Mesendoderm (in vitro differentiated cells): ENCODE data around the gene FBXO10.

Experiments
- DNase-seq: peaks from one replicate; pipeline ENCODE4 v3.0.0; 2013
- H2AK5ac ChIP-seq: 2 replicates; pipeline ENCODE4 v1.6.1; 2013; ENCODE audit warnings: low read length, inconsistent platforms
- H2BK120ac ChIP-seq: 2 replicates; pipeline ENCODE4 v1.6.1; 2013; ENCODE audit warnings: low read depth, mild to moderate bottlenecking, low read length, moderate library complexity, mixed read lengths
- H2BK15ac ChIP-seq: replicated peaks from 2 replicates; pipeline ENCODE4 v1.6.1; 2013; ENCODE audit warnings: low read depth, mild to moderate bottlenecking, moderate library complexity
- H2BK5ac ChIP-seq: 2 replicates; pipeline ENCODE4 v1.6.1; 2013; ENCODE audit warnings: low read length, inconsistent platforms
- H3K18ac ChIP-seq: 2 replicates; pipeline ENCODE4 v1.6.1; 2013; ENCODE audit warnings: mild to moderate bottlenecking, low read length, mixed read lengths
- H3K23ac ChIP-seq: one replicate; pipeline ENCODE4 v1.6.1; 2013; ENCODE audit warnings: low read length
- H3K27ac ChIP-seq: 2 replicates; pipeline ENCODE4 v1.5.1; 2013; ENCODE audit warnings: low read depth, mild to moderate bottlenecking, inconsistent platforms, low read length, moderate library complexity
- H3K27me3 ChIP-seq: 2 replicates; pipeline ENCODE4 v1.6.1; 2013; ENCODE audit warnings: low read length, control low read depth, mild to moderate bottlenecking, inconsistent platforms; ENCODE audit not compliant: insufficient read depth, poor library complexity
- H3K36me3 ChIP-seq: 2 replicates; pipeline ENCODE4 v1.6.1; 2013; ENCODE audit warnings: low read length, inconsistent platforms; ENCODE audit not compliant: control insufficient read depth, insufficient read depth
- H3K4ac ChIP-seq: one replicate; pipeline ENCODE4 v1.6.1; 2013; ENCODE audit warnings: low read depth, mild to moderate bottlenecking, low read length, moderate library complexity
- H3K4me1 ChIP-seq: 2 replicates; pipeline ENCODE4 v1.6.1; 2013; ENCODE audit warnings: low read depth, low read length, inconsistent platforms; ENCODE audit not compliant: control insufficient read depth
- H3K4me2 ChIP-seq: 2 replicates; pipeline ENCODE4 v1.6.1; 2013; ENCODE audit warnings: low read length
- H3K4me3 ChIP-seq: 2 replicates; pipeline ENCODE4 v1.5.1; 2013; ENCODE audit warnings: mild to moderate bottlenecking, low read length
- H3K56ac ChIP-seq: one replicate; pipeline ENCODE4 v1.6.1; 2013; ENCODE audit warnings: low read length
- H3K79me1 ChIP-seq: 2 replicates; pipeline ENCODE4 v1.6.1; 2013; ENCODE audit warnings: low read length, inconsistent platforms
- H3K79me2 ChIP-seq: 2 replicates; pipeline ENCODE4 v1.6.1; 2013; ENCODE audit warnings: mild to moderate bottlenecking, low read length; ENCODE audit not compliant: control insufficient read depth, insufficient read depth
- H3K9ac ChIP-seq: 2 replicates; pipeline ENCODE4 v1.6.1; 2013; ENCODE audit warnings: low read length, inconsistent platforms
- H4K5ac ChIP-seq: one replicate; pipeline ENCODE4 v1.6.1; 2013; ENCODE audit warnings: low read length
- H4K8ac ChIP-seq: one replicate; pipeline ENCODE4 v1.6.1; 2013; ENCODE audit warnings: low read depth, mild to moderate bottlenecking, control low read depth, low read length, moderate library complexity
- WGBS: extraction: QIAGEN DNeasy Blood & Tissue Kit; methylation state at CpG from one replicate; pipeline ENCODE4 v1.1.7; 2013; ENCODE audit warnings: low lambda C conversion rate, missing lambda C conversion rate; ENCODE audit not compliant: insufficient coverage; ENCODE audit errors: extremely low coverage; 5-methylcytosine and 5-hydroxymethylcytosine counted together

The FBXO10 gene

GRCh38 chr9:37555786-37556185 lies 20.4 kb downstream of the FBXO10 start:
- H3K27ac ChIP-seq: no peak overlapping the region
- no peak overlapping the region for H3K4ac ChIP-seq
- H3K56ac ChIP-seq: no peak overlapping the region
- no peak overlapping the region for H3K9ac ChIP-seq
- H3K23ac ChIP-seq: no peak overlapping the region
- no peak overlapping the region for H4K8ac ChIP-seq
- H3K18ac ChIP-seq: no peak overlapping the region
- H3K4me2 ChIP-seq: no peak overlapping the region
- no peaks in the 10 kb centered on the region for H3K79me1 ChIP-seq
- H3K27me3 ChIP-seq: no peaks in the 10 kb centered on the region
- no peaks in the 10 kb centered on the region for H3K36me3 ChIP-seq
- H2AK5ac ChIP-seq: no peak overlapping the region
- no peaks in the 10 kb centered on the region for H3K79me2 ChIP-seq
- no peaks in the 10 kb centered on the region for H3K4me1 ChIP-seq
- no peak overlapping the region for H2BK120ac ChIP-seq
- no peak for DNase-seq
- H2BK15ac ChIP-seq: no peak overlapping the region
- H4K5ac ChIP-seq: no peak overlapping the region
- H3K4me3 ChIP-seq: no peak overlapping the region
- no peak overlapping the region for H2BK5ac ChIP-seq

DNA sequence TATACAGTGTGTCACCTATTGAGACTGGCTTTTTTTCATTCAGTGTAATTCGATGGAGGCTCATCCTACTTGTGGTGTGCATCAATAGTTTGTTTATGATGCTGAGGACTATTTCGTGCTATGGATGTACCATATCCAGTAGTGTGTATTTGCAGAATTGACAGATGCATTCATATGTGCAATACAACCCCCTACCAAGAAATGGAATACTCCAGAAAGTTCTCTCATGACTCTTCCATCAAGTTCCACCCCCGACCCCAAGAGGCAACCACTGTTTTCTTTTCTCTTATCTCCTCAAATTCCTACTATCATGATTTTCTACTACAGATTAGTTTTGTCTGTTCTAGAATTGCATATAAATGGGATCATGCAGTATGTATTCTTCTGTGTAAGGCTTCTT lies 21.9 kb downstream of the FBXO10 start:
- Histone ChIP-seq H3K4me2 (no peak overlapping the region), H3K56ac (no peak overlapping the region), H3K4ac (no peak overlapping the region), H3K23ac (no peak overlapping the region), H2BK120ac (no peak overlapping the region), H3K27ac (no peak overlapping the region), H2BK15ac (no peak overlapping the region), H3K36me3 (no peaks in the 10 kb centered on the region), H2AK5ac (no peak overlapping the region), H4K8ac (no peak overlapping the region), H3K18ac (no peak overlapping the region), H3K79me1 (no peaks in the 10 kb centered on the region), H2BK5ac (no peak overlapping the region), H3K4me3 (no peak overlapping the region), H4K5ac (no peak overlapping the region), H3K79me2 (no peaks in the 10 kb centered on the region), H3K9ac (no peak overlapping the region), H3K27me3 (no peaks in the 10 kb centered on the region), H3K4me1 (no peaks in the 10 kb centered on the region)
- WGBS: no CpG with 5 or more reads among the region's 3 CpGs
- DNase-seq: no peak

DNA sequence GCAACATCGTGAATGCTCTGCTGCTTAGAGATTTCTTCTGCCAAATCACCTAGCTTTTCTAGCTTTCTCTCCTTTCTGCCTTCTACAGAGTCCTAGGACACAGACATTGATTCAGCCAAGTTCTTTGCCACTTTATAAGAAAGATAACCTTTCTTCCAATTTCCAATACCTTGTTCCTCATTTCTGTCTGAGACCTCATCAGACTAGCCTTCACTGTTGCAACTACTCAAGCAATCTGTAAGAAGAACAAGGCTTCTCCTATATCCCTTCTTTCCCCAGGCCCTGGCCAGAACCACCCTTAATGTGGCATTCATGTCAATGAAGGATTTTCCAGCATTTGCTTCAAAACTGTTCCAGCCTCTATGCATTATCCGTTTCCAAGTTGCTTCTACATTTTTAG lies 24.3 kb downstream of the FBXO10 start:
- Histone ChIP-seq H4K8ac (no peak overlapping the region), H3K18ac (no peak overlapping the region), H3K36me3 (no peaks in the 10 kb centered on the region), H4K5ac (no peak overlapping the region), H2AK5ac (no peak overlapping the region), H3K4me1 (no peaks in the 10 kb centered on the region), H3K79me1 (no peaks in the 10 kb centered on the region), H3K27ac (no peak overlapping the region), H2BK15ac (no peak overlapping the region), H3K23ac (no peak overlapping the region), H3K9ac (no peak overlapping the region), H3K27me3 (no peaks in the 10 kb centered on the region), H2BK120ac (no peak overlapping the region), H2BK5ac (no peak overlapping the region), H3K4me2 (no peak overlapping the region), H3K79me2 (no peaks in the 10 kb centered on the region), H3K4me3 (no peak overlapping the region), H3K4ac (no peak overlapping the region), H3K56ac (no peak overlapping the region)
- DNase-seq: no peak
- WGBS: no CpG with 5 or more reads among the region's 2 CpGs

- Histone ChIP-seq H2AK5ac (no peak overlapping the region), H2BK5ac (no peak overlapping the region), H2BK120ac (no peak overlapping the region), H3K56ac (no peak overlapping the region), H3K36me3 (no peaks in the 10 kb centered on the region), H3K9ac (no peak overlapping the region), H3K79me2 (no peaks in the 10 kb centered on the region), H3K79me1 (no peaks in the 10 kb centered on the region), H3K27ac (no peak overlapping the region), H2BK15ac (no peak overlapping the region), H3K18ac (no peak overlapping the region), H3K4me3 (no peak overlapping the region), H3K4me2 (no peak overlapping the region), H3K27me3 (no peaks in the 10 kb centered on the region), H3K23ac (no peak overlapping the region), H3K4me1 (no peaks in the 10 kb centered on the region), H4K8ac (no peak overlapping the region), H4K5ac (no peak overlapping the region), H3K4ac (no peak overlapping the region)
- WGBS: no CpG with 5 or more reads among the region's 3 CpGs
- DNase-seq: no peak
These were observed 24.7 kb downstream of the FBXO10 start for GRCh38 chr9:37551468-37551867.

DNA sequence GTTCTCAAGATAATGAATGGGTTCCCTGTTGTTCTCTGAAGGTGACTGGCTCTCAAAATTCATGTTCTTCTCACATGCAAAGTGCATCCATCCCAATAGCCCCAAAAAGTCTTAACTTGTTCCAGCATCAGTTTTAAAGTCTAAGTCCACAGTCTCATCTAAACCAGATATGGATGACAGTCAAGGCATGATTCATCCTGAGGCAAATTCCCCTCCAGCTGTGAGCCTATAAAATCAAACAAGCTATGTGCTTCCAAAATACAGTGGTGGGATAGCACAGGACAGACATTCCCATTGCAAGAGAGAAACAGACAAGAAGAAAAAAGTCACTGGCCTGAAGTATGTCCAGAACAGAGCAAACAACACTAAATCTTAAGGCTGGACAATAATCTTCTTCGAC lies 25.4 kb downstream of the FBXO10 start:
- no peaks in the 10 kb centered on the region for H3K4me1 ChIP-seq
- no peaks in the 10 kb centered on the region for H3K79me1 ChIP-seq
- no peak overlapping the region for H4K8ac ChIP-seq
- no peaks in the 10 kb centered on the region for H3K79me2 ChIP-seq
- H3K56ac ChIP-seq: no peak overlapping the region
- no peak overlapping the region for H2BK5ac ChIP-seq
- H2BK15ac ChIP-seq: no peak overlapping the region
- no peaks in the 10 kb centered on the region for H3K36me3 ChIP-seq
- H3K18ac ChIP-seq: no peak overlapping the region
- no peak overlapping the region for H3K4me2 ChIP-seq
- H3K4ac ChIP-seq: no peak overlapping the region
- H2AK5ac ChIP-seq: no peak overlapping the region
- WGBS: no CpG with 5 or more reads among the region's 1 CpG
- H3K9ac ChIP-seq: no peak overlapping the region
- no peak overlapping the region for H2BK120ac ChIP-seq
- DNase-seq: no peak
- no peak overlapping the region for H4K5ac ChIP-seq
- no peak overlapping the region for H3K27ac ChIP-seq
- H3K27me3 ChIP-seq: no peaks in the 10 kb centered on the region
- no peak overlapping the region for H3K23ac ChIP-seq
- H3K4me3 ChIP-seq: no peak overlapping the region

GRCh38 chr9:37549527-37549926 lies 26.7 kb downstream of the FBXO10 start:
- H3K56ac ChIP-seq: no peak overlapping the region
- H3K79me1 ChIP-seq: no peaks in the 10 kb centered on the region
- no peak overlapping the region for H3K23ac ChIP-seq
- H2BK5ac ChIP-seq: no peak overlapping the region
- no peak overlapping the region for H2AK5ac ChIP-seq
- H3K27me3 ChIP-seq: no peaks in the 10 kb centered on the region
- H4K5ac ChIP-seq: no peak overlapping the region
- no peak overlapping the region for H3K4me3 ChIP-seq
- no peaks in the 10 kb centered on the region for H3K4me1 ChIP-seq
- H3K36me3 ChIP-seq: no peaks in the 10 kb centered on the region
- H3K79me2 ChIP-seq: no peaks in the 10 kb centered on the region
- no peak overlapping the region for H3K4me2 ChIP-seq
- no peak overlapping the region for H2BK15ac ChIP-seq
- H3K4ac ChIP-seq: no peak overlapping the region
- H2BK120ac ChIP-seq: no peak overlapping the region
- DNase-seq: no peak
- no peak overlapping the region for H3K9ac ChIP-seq
- no peak overlapping the region for H3K18ac ChIP-seq
- no peak overlapping the region for H3K27ac ChIP-seq
- no peak overlapping the region for H4K8ac ChIP-seq
